GM13976 (cell line): ENCODE results near the gene KLRG1.

Source experiments
- DNase-seq: peaks from one replicate; pipeline ENCODE4 v3.0.0; 2012; ENCODE audit warnings: low spot score
- in situ Hi-C: fragments of 300-500 bp; cut with MboI; formaldehyde crosslinking; loops from one replicate; pipeline ENCODE4 v1.12.0; 2022; ENCODE audit warnings: low sequenced_read_pairs, mixed read lengths, inconsistent platforms; ENCODE audit not compliant: unreplicated experiment
- TF ChIP-seq, protein P1 (sequence below): IDR thresholded peaks from 2 replicates; pipeline ENCODE4 v1.5.1; 2012; ENCODE audit warnings: borderline replicate concordance, mild to moderate bottlenecking; ENCODE audit not compliant: insufficient read depth; ENCODE audit errors: extremely low read depth, missing control alignments, control extremely low read depth

Gene KLRG1

DNA sequence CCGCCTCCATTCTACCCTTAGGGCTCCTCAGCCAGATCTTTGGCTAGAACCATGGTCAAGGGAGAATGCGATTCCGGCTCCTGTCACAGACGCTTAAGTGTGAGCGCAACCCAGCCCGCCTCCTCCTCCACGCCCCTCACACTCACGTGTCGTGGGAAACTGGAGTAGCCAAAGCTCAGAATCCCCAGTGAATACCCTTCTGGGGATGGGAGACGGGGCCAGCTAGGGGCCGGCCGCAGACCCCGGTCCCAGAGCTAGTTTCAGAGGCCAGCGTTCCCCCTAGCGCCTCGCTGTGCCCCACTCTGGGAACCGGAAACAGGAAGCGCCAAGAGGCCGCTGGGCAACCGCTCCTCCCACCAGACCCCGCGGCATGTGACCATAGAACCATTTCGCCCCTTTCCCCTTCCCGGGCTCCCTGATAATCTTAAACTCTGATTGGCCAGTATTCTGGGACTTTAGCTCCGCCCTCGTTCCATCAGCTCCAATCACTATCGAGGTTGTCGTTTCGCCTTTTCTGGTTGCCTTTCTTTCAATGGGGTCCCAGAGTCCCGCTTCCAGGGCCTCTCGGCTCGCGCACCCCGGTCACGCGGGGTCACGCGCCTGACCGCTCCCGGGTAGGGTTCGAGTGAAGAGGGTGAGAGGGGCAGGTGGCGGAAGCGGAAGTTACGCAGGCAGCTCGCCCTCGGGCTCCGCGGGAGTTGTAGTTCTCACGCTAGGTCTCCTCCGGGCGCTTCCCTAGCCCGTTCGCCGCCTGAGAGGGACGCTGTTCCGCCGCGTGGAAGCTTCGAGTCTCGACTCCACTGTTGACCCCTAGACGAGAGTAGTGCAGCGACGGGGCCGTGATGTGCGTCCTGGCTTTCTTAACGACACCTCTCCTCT lies 39.8 kb upstream of the KLRG1 start, which contains the start of gene M6PR:
TSS of gene M6PR (minus strand) at position 304 of the 879 bp plus-strand sequence. CDS start 3,241 bp downstream, outside the sequence.
- peak; percentile 93 for DNase-seq
- in situ Hi-C loops, result loop anchor here (5.0 kb wide), 1 partner anchor 93 kb away; no protein-coding TSS in a partner anchor
- TF ChIP-seq, protein P1, sequence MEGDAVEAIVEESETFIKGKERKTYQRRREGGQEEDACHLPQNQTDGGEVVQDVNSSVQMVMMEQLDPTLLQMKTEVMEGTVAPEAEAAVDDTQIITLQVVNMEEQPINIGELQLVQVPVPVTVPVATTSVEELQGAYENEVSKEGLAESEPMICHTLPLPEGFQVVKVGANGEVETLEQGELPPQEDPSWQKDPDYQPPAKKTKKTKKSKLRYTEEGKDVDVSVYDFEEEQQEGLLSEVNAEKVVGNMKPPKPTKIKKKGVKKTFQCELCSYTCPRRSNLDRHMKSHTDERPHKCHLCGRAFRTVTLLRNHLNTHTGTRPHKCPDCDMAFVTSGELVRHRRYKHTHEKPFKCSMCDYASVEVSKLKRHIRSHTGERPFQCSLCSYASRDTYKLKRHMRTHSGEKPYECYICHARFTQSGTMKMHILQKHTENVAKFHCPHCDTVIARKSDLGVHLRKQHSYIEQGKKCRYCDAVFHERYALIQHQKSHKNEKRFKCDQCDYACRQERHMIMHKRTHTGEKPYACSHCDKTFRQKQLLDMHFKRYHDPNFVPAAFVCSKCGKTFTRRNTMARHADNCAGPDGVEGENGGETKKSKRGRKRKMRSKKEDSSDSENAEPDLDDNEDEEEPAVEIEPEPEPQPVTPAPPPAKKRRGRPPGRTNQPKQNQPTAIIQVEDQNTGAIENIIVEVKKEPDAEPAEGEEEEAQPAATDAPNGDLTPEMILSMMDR, result peak; percentile 88

DNA sequence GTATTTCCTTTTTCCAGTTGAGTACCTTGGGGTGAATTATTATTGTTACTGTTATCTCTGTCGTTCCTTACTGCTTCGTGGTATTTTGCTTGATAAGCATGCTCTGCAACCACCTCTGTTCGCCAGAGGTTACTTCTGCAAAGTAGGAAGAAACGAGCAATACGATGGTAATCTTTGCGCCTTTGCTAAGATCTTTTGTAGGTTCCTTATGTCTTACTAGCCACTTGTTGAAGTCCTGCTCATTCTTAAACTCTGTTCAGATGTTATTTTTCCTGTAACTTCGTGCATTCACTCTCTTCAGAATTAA lies 39.2 kb upstream of the KLRG1 start:
- in situ Hi-C loops, result loop anchor here (5.0 kb wide), 1 partner anchor 92 kb away; no protein-coding TSS in a partner anchor
- TF ChIP-seq, protein P1, result no peak
- DNase-seq, result no peak

DNA sequence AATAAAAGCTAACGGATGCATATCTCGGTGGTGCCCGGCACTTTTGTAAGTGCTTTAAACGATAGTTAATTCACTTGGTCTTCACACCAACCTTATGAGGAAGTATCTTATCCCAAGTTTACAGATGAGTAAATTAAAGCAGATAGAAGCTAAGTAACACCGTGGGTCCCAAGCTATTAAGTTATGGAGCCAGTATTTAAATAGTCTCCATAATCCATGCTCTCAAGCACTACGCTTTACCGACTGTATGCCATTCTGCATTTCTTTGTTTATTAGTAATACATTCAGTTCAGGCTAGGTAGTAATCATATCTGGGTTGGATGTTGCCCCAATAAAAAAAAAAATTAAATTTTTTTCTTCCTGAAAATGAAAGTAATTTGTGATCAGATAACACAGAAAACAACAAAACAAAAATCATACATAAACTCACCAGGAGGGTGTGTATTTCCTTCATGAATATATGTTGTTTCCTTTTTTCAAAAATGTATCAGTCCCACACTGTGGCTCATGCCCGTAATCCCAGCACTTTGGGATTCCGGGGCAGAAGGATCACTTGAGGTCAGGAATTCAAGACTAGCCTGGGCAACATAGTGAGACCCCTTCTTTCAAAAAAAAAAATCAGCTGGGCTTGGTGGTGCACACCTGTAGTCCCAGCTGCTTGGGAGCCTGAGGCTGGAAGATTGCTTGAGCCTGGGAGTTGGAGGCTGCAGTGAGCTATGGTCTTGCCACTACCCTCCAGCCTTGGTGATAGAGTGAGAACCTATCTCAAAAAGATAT lies 38.5 kb upstream of the KLRG1 start:
- in situ Hi-C loops, result loop anchor here (5.0 kb wide), 1 partner anchor 91 kb away; no protein-coding TSS in a partner anchor
- TF ChIP-seq, protein P1, result no peak
- no peak for DNase-seq

DNA sequence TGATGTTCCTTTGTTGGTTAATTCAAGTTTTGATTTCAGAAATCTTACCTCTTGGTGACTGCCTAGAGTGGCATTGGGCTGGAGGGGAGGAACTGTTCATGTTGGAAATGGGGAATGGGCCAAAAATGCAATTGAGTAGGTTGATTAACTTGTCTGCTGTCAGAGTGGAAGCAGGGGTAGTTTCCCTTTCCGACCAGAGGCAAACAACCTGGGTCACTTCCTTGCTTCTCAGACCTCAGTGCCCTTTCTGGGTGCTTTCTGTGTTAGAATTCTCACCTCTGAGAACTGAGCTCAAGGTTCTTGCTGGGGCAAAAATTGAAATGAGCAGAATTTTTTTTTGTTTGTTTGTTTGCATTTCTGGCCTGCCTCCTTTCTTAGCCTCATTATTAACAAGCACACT lies 37.6 kb upstream of the KLRG1 start:
- in situ Hi-C loops, result loop anchor here (5.0 kb wide), 1 partner anchor 91 kb away; no protein-coding TSS in a partner anchor
- TF ChIP-seq, protein P1, result no peak
- DNase-seq, result no peak

DNA sequence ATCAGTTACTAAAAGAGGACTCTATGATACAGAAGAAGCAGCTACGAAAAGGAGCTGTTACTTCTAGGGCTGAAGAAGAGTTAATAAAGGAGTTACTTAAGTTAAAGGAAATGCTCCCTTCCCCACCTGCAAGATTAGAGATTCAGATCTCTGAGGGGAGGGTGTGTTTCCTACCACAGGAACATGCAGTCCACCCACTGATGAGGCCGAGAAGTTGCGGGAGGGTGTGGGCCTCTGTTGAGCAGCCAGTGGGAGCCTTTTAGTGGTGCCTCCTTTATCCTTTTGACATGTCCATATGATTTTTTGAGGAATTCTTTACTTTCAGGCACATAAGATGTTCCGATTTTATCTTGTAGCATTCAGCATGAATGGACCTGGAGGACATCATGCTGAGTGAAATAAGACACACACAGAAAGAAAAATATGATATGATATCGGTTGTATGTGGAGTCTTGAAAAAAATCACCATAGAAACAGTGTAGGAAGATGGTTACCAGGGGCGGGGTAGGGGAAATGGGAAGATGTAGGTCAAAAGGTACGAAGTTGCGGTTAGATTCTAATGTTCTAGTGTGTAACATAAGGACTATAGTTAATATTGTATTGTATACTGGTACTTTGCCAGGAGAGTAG lies 35.5 kb upstream of the KLRG1 start:
- in situ Hi-C loops, result loop anchor here (5.0 kb wide), 1 partner anchor 88 kb away; no protein-coding TSS in a partner anchor
- no peak for DNase-seq
- TF ChIP-seq, protein P1, result no peak

DNA sequence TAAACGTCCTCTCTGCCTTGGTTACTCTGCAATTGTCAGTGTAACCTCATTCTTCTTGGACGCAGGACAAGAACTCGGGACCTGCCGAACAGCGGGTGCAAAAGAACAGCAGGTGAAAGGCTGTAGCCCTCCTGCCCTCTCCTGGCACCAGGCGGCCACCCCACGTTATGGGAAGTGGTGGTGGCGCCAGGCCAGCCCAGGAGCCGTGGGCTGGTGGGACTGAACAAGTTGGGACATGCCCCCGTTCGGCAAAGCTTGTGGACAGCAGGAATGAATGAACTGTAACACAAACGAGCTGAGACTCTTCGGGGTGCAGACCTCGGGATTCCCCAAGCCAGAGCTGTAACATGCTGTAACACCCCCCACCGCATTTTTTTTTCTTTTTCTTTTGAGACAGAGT lies 33.3 kb upstream of the KLRG1 start:
- no peak for DNase-seq
- in situ Hi-C loops, result no loop called here
- TF ChIP-seq, protein P1, result no peak
